ENCODE data around the gene RAP1GAP. TPM values are rescaled to one million over a fixed set of nuclear protein-coding genes. Genes with fewer than 3 reads are reported as not detected.

The RAP1GAP gene
- total RNA-seq, 2 donors from 2014 or later, result 29.6 to 36.3 TPM

DNA sequence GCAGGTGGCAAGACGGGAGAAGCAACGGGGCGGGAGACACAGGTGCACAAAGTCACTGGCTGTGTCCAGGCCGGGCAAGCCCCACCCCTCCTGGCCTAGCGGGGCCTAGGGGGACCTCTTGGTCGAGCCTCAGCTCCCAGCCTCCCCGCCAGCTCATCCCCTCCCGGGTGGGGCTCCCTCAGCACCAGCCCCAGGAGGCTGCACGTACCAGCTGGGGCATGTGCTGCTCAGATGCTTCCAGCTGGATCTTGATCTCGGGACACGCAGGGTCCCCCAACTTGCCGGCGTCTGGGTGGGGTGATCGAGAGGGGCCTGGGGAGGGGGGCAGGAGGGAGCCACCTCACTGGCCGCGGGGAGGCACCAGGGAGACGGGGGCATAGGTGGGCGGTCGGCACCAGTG, 71.4 kb downstream of the RAP1GAP start:
- no peak for TF ChIP-seq CTCF (IDR thresholded peaks at IDR 0.05)
- no peak overlapping the region for H3K27ac ChIP-seq
- no peaks in the 10 kb centered on the region for H3K27me3 ChIP-seq
- H3K36me3 ChIP-seq, result no peaks in the 10 kb centered on the region
- no peaks in the 10 kb centered on the region for H3K9me3 ChIP-seq
- intact Hi-C loops (cut with DNase I), result no loop called here
- no peaks in the 10 kb centered on the region for H3K4me1 ChIP-seq
- H3K4me3 ChIP-seq, result no peak overlapping the region
- no peak for DNase-seq
- no peak overlapping the region for H3K9ac ChIP-seq (ENCODE audit: low read depth in 2 of 2, low read length in 2 of 2)

DNA sequence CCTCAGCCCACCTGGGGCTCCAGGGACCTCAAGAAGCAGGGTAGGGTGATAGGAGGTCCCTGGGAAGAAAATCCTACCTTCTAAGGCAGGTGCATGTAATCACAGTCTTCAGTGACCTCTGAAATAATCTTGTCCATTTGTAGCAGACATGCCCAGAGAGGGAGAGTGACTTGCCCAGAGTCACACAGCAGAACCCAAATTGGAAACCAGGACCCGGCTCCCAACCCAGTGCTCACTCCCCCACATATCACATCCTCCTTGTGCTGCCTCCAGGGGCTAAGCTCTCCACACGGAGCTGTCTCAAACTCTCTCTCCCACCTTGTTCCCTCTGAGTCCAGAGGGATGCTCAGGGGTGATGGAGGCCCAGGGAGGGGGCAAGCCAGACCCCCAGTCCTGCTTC, 72.5 kb downstream of the RAP1GAP start:
- Histone ChIP-seq H3K4me3 (no peak overlapping the region), H3K9me3 (no peaks in the 10 kb centered on the region), H3K36me3 (no peaks in the 10 kb centered on the region), H3K9ac (ENCODE audit: low read depth in 2 of 2, low read length in 2 of 2) (no peak overlapping the region), H3K27me3 (no peaks in the 10 kb centered on the region), H3K27ac (no peak overlapping the region), H3K4me1 (no peaks in the 10 kb centered on the region)
- intact Hi-C loops (cut with DNase I), result no loop called here
- no peak for TF ChIP-seq CTCF (IDR thresholded peaks at IDR 0.05)
- DNase-seq, result no peak

- Histone ChIP-seq H3K9ac (ENCODE audit: low read depth in 2 of 2, low read length in 2 of 2) (no peak overlapping the region), H3K27me3 (no peaks in the 10 kb centered on the region), H3K27ac (no peak overlapping the region), H3K4me1 (no peaks in the 10 kb centered on the region), H3K4me3 (no peak overlapping the region), H3K9me3 (no peaks in the 10 kb centered on the region), H3K36me3 (no peaks in the 10 kb centered on the region)
- no peak for TF ChIP-seq CTCF (IDR thresholded peaks at IDR 0.05)
- intact Hi-C loops (cut with DNase I), result no loop called here
- no peak for DNase-seq
Observed at GRCh38 chr1:21596174-21596573, 73.0 kb downstream of the RAP1GAP start.

GRCh38 chr1:21594935-21595897, 73.9 kb downstream of the RAP1GAP start:
- no peaks in the 10 kb centered on the region for H3K9me3 ChIP-seq
- no peaks in the 10 kb centered on the region for H3K27me3 ChIP-seq
- no peaks in the 10 kb centered on the region for H3K36me3 ChIP-seq
- TF ChIP-seq CTCF (IDR thresholded peaks at IDR 0.05), result peak; percentile 48
- no peaks in the 10 kb centered on the region for H3K4me1 ChIP-seq
- peak; percentile 68 for DNase-seq
- H3K4me3 ChIP-seq, result no peak overlapping the region
- no peak overlapping the region for H3K9ac ChIP-seq (ENCODE audit: low read depth in 2 of 2, low read length in 2 of 2)
- intact Hi-C loops (cut with DNase I), result no loop called here
- no peak overlapping the region for H3K27ac ChIP-seq

GRCh38 chr1:21594501-21594900, 74.7 kb downstream of the RAP1GAP start:
- DNase-seq, result no peak
- H3K9ac ChIP-seq (ENCODE audit: low read depth in 2 of 2, low read length in 2 of 2), result no peak overlapping the region
- no peaks in the 10 kb centered on the region for H3K27me3 ChIP-seq
- no peak for TF ChIP-seq CTCF (IDR thresholded peaks at IDR 0.05)
- no peak overlapping the region for H3K27ac ChIP-seq
- no peak overlapping the region for H3K4me3 ChIP-seq
- no peaks in the 10 kb centered on the region for H3K9me3 ChIP-seq
- no peaks in the 10 kb centered on the region for H3K4me1 ChIP-seq
- intact Hi-C loops (cut with DNase I), result no loop called here
- H3K36me3 ChIP-seq, result no peaks in the 10 kb centered on the region

Data from colonic mucosa (tissue), 4 donors.